Lung (tissue), 12 donors: ENCODE results near the gene SPOPL. TPM values are rescaled to one million over a fixed set of nuclear protein-coding genes. Genes with fewer than 3 reads are reported as not detected.

Experiments used
- ATAC-seq: fragments of 200-7000 bp; cut with Tn5 transposase; one replicate; pipeline ENCODE4 v1.9.1; 2020; ENCODE audit warnings: moderate number of reproducible peaks; ENCODE audit not compliant: insufficient read depth, low FRiP score
- DNase-seq, 3 donors: peaks; one replicate each; pipeline ENCODE4 v3.0.0-alpha.2; 2013 to 2017
- H3K27ac ChIP-seq, 2 donors: one replicate each; pipeline ENCODE4 v1.5.1; 2013; ENCODE audit warnings: mild to moderate bottlenecking in 2 of 2, moderate library complexity in 2 of 2, control low read depth in 1 of 2, inconsistent platforms in 1 of 2, low read depth in 1 of 2, low read length in 1 of 2
- H3K27me3 ChIP-seq, 3 donors: one replicate each; pipeline ENCODE4 v1.5.1; 2013; ENCODE audit warnings: low read length in 2 of 3; ENCODE audit not compliant: control insufficient read depth in 3 of 3, insufficient read depth in 3 of 3
- H3K36me3 ChIP-seq, 4 donors: one replicate each; pipeline ENCODE4 v1.5.1; 2013; ENCODE audit warnings: low read length in 4 of 4, mild to moderate bottlenecking in 1 of 4, moderate library complexity in 1 of 4; ENCODE audit not compliant: control insufficient read depth in 4 of 4, insufficient read depth in 4 of 4
- H3K4me1 ChIP-seq, 5 donors: one replicate each; pipeline ENCODE4 v1.5.1; 2013; ENCODE audit warnings: low read length in 5 of 5, mild to moderate bottlenecking in 2 of 5, moderate library complexity in 1 of 5; ENCODE audit not compliant: control insufficient read depth in 5 of 5, insufficient read depth in 5 of 5
- H3K4me3 ChIP-seq: one replicate; pipeline ENCODE4 v1.5.1; 2013; ENCODE audit warnings: mild to moderate bottlenecking, control low read depth, moderate library complexity
- H3K9ac ChIP-seq, 2 donors: one replicate each; pipeline ENCODE4 v1.5.1; 2013; ENCODE audit warnings: low read length in 2 of 2, control low read depth in 1 of 2; ENCODE audit not compliant: insufficient read depth in 1 of 2
- H3K9me3 ChIP-seq, 4 donors: one replicate each; pipeline ENCODE4 v1.5.1; 2013; ENCODE audit warnings: low read length in 3 of 4, mild to moderate bottlenecking in 1 of 4, moderate library complexity in 1 of 4; ENCODE audit not compliant: control insufficient read depth in 4 of 4, insufficient read depth in 3 of 4
- CTCF ChIP-seq: IDR thresholded peaks from 2 replicates; pipeline ENCODE4 v1.5.1; 2012; ENCODE audit warnings: mild to moderate bottlenecking; ENCODE audit errors: control extremely low read depth, extremely low read depth
- WGBS, 2 donors: extraction: QIAGEN DNeasy Blood & Tissue Kit; methylation state at CpG; one replicate each; pipeline ENCODE4 v1.1.7; 2013; 5-methylcytosine and 5-hydroxymethylcytosine counted together
- polyA plus RNA-seq, 2 donors: library from polyadenylated mRNA; stranded (reverse); fragments of 200-250 nt; gene quantifications; one replicate each; pipeline ENCODE4 v1.2.1, GENCODE V29; 2013
- total RNA-seq, 2 donors: library from RNA; depleted of rRNA in 1 of 2; stranded (reverse); fragments of >200 nt in 1 of 2; gene quantifications; one replicate each; pipeline ENCODE4 v1.2.1, GENCODE V29; 2014 to 2021
- donor health status: control.
- donor health status: control.
- donor health status: Bipolar disorder and iron deficiency.
- donor health status: healthy.
- donor health status: DM: yes; HTN: yes; CAD: no.

Gene SPOPL
- total and polyA plus RNA-seq, 4 donors = 4.4 to 39.7 (median 18.2) TPM

- WGBS, 2 donors = 64 to 80% methylated on average over 1 of the region's 1 CpG
- no peak overlapping the region for H3K9ac ChIP-seq
- no peak for TF ChIP-seq CTCF
Observed at GRCh38 chr2:138512672-138513071, 11.1 kb downstream of the SPOPL start.

GRCh38 chr2:138514173-138514572 is 12.6 kb downstream of the SPOPL start:
- no peak overlapping the region for H3K4me3 ChIP-seq
- no peaks in the 10 kb centered on the region for H3K27me3 ChIP-seq
- H3K9ac ChIP-seq = no peak overlapping the region
- H3K4me1 ChIP-seq = peaks cover 0 to 9% (median 0%) of the 10 kb centered on the region in 5 donors
- no peak for TF ChIP-seq CTCF
- H3K27ac ChIP-seq = no peak overlapping the region
- ATAC-seq (no peak), DNase-seq (no peak)
- 88 to 89% methylated on average over 3 of the region's 3 CpGs for WGBS, 2 donors
- no peaks in the 10 kb centered on the region for H3K36me3 ChIP-seq
- H3K9me3 ChIP-seq = no peaks in the 10 kb centered on the region

More at GRCh38 chr2:138512672-138513071, 11.1 kb downstream of the SPOPL start:
- Histone ChIP-seq H3K9me3 (no peaks in the 10 kb centered on the region), H3K36me3 (no peaks in the 10 kb centered on the region), H3K4me1 (peaks cover 0 to 9% (median 0%) of the 10 kb centered on the region in 5 donors), H3K27ac (no peak overlapping the region), H3K4me3 (no peak overlapping the region), H3K27me3 (no peaks in the 10 kb centered on the region)
- DNase-seq (no peak), ATAC-seq (no peak)

GRCh38 chr2:138515092-138515491 is 13.5 kb downstream of the SPOPL start:
- Histone ChIP-seq H3K9ac (no peak overlapping the region), H3K27ac (no peak overlapping the region), H3K4me3 (no peak overlapping the region), H3K4me1 (peaks cover 0 to 9% (median 2%) of the 10 kb centered on the region in 5 donors), H3K36me3 (no peaks in the 10 kb centered on the region), H3K9me3 (no peaks in the 10 kb centered on the region), H3K27me3 (no peaks in the 10 kb centered on the region)
- 68 to 75% methylated on average over 3 of the region's 3 CpGs for WGBS, 2 donors
- no peak for TF ChIP-seq CTCF
- DNase-seq (no peak), ATAC-seq (no peak)
